ENCODE results near the gene FOLR2. TPM values are rescaled to one million over a fixed set of nuclear protein-coding genes. Genes with fewer than 3 reads are reported as not detected.
"Not testable (repeated sequence)": the region's sequence is repeated elsewhere in the genome, so short reads cannot be mapped to it uniquely, and the experiment has no call there.

The FOLR2 gene
- total RNA-seq, 4 donors from 2014 or later: 5.3 to 28.6 (median 9.7) TPM

- 94 to 99% methylated on average over 6 of the region's 6 CpGs for WGBS, 2 donors
- H3K4me3 ChIP-seq (replicated peaks in 1 of 3): no peak overlapping the region
- H3K4me1 ChIP-seq: peaks cover 9 to 11% of the 10 kb centered on the region in 2 donors
- intact Hi-C loops (cut with DNase I): no loop called here
- no peaks in the 10 kb centered on the region for H3K9me3 ChIP-seq
- H3K27ac ChIP-seq: no peak overlapping the region
- H3K27me3 ChIP-seq: no peaks in the 10 kb centered on the region
- no peak for TF ChIP-seq CTCF (IDR thresholded peaks at IDR 0.05)
- no peak for TF ChIP-seq POLR2A (IDR thresholded peaks at IDR 0.05)
- H3K36me3 ChIP-seq: no peaks in the 10 kb centered on the region
- DNase-seq: no peak
These were observed 14.0 kb upstream of the FOLR2 start for GRCh38 chr11:72202571-72202970.

- Histone ChIP-seq H3K9me3 (no peaks in the 10 kb centered on the region), H3K4me3 (replicated peaks in 1 of 3) (no peak overlapping the region), H3K4me1 (peaks cover 9 to 11% of the 10 kb centered on the region in 2 donors), H3K36me3 (no peaks in the 10 kb centered on the region), H3K27me3 (no peaks in the 10 kb centered on the region), H3K27ac (no peak overlapping the region)
- intact Hi-C loops (cut with DNase I): no loop called here
- TF ChIP-seq POLR2A (IDR thresholded peaks at IDR 0.05) (no peak), CTCF (IDR thresholded peaks at IDR 0.05) (no peak)
- 75 to 82% methylated on average over 2 of the region's 2 CpGs for WGBS, 2 donors
- no peak for DNase-seq
These were observed 13.4 kb upstream of the FOLR2 start for GRCh38 chr11:72203163-72203562.

- H3K27me3 ChIP-seq: no peaks in the 10 kb centered on the region
- no peak overlapping the region for H3K4me3 ChIP-seq (replicated peaks in 1 of 3)
- intact Hi-C loops (cut with DNase I): no loop called here
- no peaks in the 10 kb centered on the region for H3K9me3 ChIP-seq
- no peak for DNase-seq
- H3K27ac ChIP-seq: peak overlapping the region in 2 of 3 donors; percentile 11 to 54
- H3K36me3 ChIP-seq: no peaks in the 10 kb centered on the region
- TF ChIP-seq CTCF (IDR thresholded peaks at IDR 0.05): no peak
- TF ChIP-seq POLR2A (IDR thresholded peaks at IDR 0.05): no peak
- H3K4me1 ChIP-seq: peaks cover 9 to 11% of the 10 kb centered on the region in 2 donors
These were observed 11.7 kb upstream of the FOLR2 start for GRCh38 chr11:72204886-72205285.

- H3K9me3 ChIP-seq; H3K36me3 ChIP-seq; H3K27ac ChIP-seq; intact Hi-C loops (cut with DNase I); H3K27me3 ChIP-seq; H3K4me3 ChIP-seq (replicated peaks in 1 of 3); DNase-seq: not testable (repeated sequence)
- 93% methylated on average over 2 of the region's 2 CpGs for WGBS, 2 donors
- H3K4me1 ChIP-seq: peaks cover 9 to 11% of the 10 kb centered on the region in 2 donors
These were observed 9.8 kb upstream of the FOLR2 start for GRCh38 chr11:72206794-72207193.

GRCh38 chr11:72208281-72208680, 8.3 kb upstream of the FOLR2 start:
- Histone ChIP-seq H3K9me3 (no peaks in the 10 kb centered on the region), H3K36me3 (no peaks in the 10 kb centered on the region), H3K4me3 (replicated peaks in 1 of 3) (no peak overlapping the region), H3K27ac (no peak overlapping the region), H3K4me1 (peaks cover 9 to 11% of the 10 kb centered on the region in 2 donors), H3K27me3 (no peaks in the 10 kb centered on the region)
- intact Hi-C loops (cut with DNase I): no loop called here
- DNase-seq: no peak
- WGBS, 2 donors: 67 to 71% methylated on average over 3 of the region's 3 CpGs
- no peak for TF ChIP-seq POLR2A (IDR thresholded peaks at IDR 0.05)
- no peak for TF ChIP-seq CTCF (IDR thresholded peaks at IDR 0.05)

GRCh38 chr11:72209101-72209500, 7.5 kb upstream of the FOLR2 start:
- DNase-seq: no peak
- 75 to 83% methylated on average over 4 of the region's 4 CpGs for WGBS, 2 donors
- Histone ChIP-seq H3K9me3 (no peaks in the 10 kb centered on the region), H3K27me3 (no peaks in the 10 kb centered on the region), H3K4me3 (replicated peaks in 1 of 3) (no peak overlapping the region), H3K27ac (no peak overlapping the region), H3K36me3 (no peaks in the 10 kb centered on the region), H3K4me1 (peaks cover 9 to 11% of the 10 kb centered on the region in 2 donors)
- TF ChIP-seq CTCF (IDR thresholded peaks at IDR 0.05) (no peak), POLR2A (IDR thresholded peaks at IDR 0.05) (no peak)
- intact Hi-C loops (cut with DNase I): no loop called here

Measured in thyroid gland (tissue), 4 donors.